Measurements from ENCODE around the gene SLC38A10. TPM values are rescaled to one million over a fixed set of nuclear protein-coding genes. Genes with fewer than 3 reads are reported as not detected.

The SLC38A10 gene
- total and polyA plus RNA-seq, 2 of the 13 experiments (the other 11 are each of a cell fraction or from before 2014, with no cell fraction given), result 23.4 to 55.8 TPM

DNA sequence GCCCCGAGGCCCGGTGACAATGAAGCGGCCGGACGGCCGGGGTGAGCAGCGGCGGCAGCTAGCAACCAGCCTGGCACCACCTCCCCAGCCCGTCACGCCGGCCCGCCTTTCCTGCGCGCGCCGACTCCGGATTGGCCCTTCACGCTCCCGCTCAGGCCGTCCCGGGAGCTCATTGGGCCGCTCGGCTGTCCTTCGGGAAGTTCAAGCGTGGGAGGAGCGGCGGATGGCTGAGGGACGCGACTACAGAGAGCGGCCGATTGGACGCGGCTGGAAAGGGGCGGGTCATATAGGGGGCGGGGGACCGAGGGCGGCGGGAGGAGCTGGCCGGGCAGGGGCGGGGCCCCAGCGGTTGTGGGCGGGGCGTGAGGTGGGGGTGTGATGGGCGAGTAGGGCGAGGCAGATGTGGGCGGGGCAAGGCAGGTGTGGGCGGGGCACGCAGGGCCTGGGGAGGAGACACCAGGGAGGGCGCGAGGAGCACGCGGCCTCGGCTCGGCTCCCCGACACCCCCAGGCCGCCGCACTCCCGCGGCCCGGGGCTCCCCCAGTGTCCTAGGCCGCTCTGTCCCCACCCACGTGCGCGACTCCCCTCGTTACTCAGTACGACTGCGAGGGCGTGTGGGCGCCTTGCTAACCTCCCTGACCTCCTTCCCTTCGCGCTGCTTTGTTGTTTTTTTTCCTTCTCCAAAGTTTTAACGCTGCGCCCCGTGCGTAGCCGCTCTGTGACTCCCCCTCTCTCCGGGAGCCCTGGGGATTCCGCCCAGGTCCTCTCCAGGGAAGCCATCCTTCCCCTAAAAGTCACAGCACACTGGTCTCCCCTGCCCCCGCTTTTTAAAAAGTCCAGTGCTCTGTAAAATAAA, 72.0 kb downstream of the SLC38A10 start, which contains the start of gene CEP131 (continued):
- TF ChIP-seq ZNF746 (CRISPR knock-in tag; IDR thresholded peaks at IDR 0.05) (0 out of 2 replicates have a peak, but pooled peaks have one; percentile 30), ZNF292 (CRISPR knock-in tag; IDR thresholded peaks at IDR 0.05; ENCODE audit: borderline replicate concordance, low read depth) (no peak), ZFP36L2 (CRISPR knock-in tag; IDR thresholded peaks at IDR 0.05) (no peak), NR2F1 (CRISPR knock-in tag; IDR thresholded peaks at IDR 0.05) (peak; percentile 29 to 64; a peak in 2 of 4 replicates), YEATS2 (CRISPR knock-in tag; IDR thresholded peaks at IDR 0.05; ENCODE audit: borderline replicate concordance) (peak; percentile 44; the same call in 1 of the 2 replicates), ZNF563 (CRISPR knock-in tag; IDR thresholded peaks at IDR 0.05) (peak; percentile 88; the same call in 1 of the 2 replicates), ZNF44 (CRISPR knock-in tag; IDR thresholded peaks at IDR 0.05) (peak; percentile 60; the same call in 1 of the 2 replicates), ELF3 (CRISPR knock-in tag; IDR thresholded peaks at IDR 0.05) (no peak), NBN (conservative IDR thresholded peaks at IDR 0.05) (no peak), HDAC6 (IDR thresholded peaks at IDR 0.05; ENCODE audit: low read depth, low read length) (no peak), ZNF30 (CRISPR knock-in tag; IDR thresholded peaks at IDR 0.05) (peak; percentile 10; the same call in 1 of the 2 replicates), ZNF224 (CRISPR knock-in tag; IDR thresholded peaks at IDR 0.05) (no peak), ZFX (CRISPR knock-in tag; IDR thresholded peaks at IDR 0.05; ENCODE audit: low read depth) (peak; percentile 95), ZNF143 (CRISPR knock-in tag; IDR thresholded peaks at IDR 0.05) (peak; percentile 49; the same call in 1 of the 2 replicates), ZFYVE20 (CRISPR knock-in tag; IDR thresholded peaks at IDR 0.05; ENCODE audit: borderline replicate concordance, low read depth) (no peak), ZNF549 (CRISPR knock-in tag; IDR thresholded peaks at IDR 0.05) (no peak), ZNF83 (CRISPR knock-in tag; IDR thresholded peaks at IDR 0.05; ENCODE audit: borderline replicate concordance) (no peak; the same call in 1 of the 2 replicates)
- TF ChIP-seq, protein P1, sequence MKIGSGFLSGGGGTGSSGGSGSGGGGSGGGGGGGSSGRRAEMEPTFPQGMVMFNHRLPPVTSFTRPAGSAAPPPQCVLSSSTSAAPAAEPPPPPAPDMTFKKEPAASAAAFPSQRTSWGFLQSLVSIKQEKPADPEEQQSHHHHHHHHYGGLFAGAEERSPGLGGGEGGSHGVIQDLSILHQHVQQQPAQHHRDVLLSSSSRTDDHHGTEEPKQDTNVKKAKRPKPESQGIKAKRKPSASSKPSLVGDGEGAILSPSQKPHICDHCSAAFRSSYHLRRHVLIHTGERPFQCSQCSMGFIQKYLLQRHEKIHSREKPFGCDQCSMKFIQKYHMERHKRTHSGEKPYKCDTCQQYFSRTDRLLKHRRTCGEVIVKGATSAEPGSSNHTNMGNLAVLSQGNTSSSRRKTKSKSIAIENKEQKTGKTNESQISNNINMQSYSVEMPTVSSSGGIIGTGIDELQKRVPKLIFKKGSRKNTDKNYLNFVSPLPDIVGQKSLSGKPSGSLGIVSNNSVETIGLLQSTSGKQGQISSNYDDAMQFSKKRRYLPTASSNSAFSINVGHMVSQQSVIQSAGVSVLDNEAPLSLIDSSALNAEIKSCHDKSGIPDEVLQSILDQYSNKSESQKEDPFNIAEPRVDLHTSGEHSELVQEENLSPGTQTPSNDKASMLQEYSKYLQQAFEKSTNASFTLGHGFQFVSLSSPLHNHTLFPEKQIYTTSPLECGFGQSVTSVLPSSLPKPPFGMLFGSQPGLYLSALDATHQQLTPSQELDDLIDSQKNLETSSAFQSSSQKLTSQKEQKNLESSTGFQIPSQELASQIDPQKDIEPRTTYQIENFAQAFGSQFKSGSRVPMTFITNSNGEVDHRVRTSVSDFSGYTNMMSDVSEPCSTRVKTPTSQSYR (CRISPR knock-in tag; IDR thresholded peaks at IDR 0.05; ENCODE audit: borderline replicate concordance), result peak; percentile 15; the same call in 1 of the 2 replicates
- TF ChIP-seq, protein P2, sequence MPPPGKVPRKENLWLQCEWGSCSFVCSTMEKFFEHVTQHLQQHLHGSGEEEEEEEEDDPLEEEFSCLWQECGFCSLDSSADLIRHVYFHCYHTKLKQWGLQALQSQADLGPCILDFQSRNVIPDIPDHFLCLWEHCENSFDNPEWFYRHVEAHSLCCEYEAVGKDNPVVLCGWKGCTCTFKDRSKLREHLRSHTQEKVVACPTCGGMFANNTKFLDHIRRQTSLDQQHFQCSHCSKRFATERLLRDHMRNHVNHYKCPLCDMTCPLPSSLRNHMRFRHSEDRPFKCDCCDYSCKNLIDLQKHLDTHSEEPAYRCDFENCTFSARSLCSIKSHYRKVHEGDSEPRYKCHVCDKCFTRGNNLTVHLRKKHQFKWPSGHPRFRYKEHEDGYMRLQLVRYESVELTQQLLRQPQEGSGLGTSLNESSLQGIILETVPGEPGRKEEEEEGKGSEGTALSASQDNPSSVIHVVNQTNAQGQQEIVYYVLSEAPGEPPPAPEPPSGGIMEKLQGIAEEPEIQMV (CRISPR knock-in tag; IDR thresholded peaks at IDR 0.05; ENCODE audit: low read depth), result no peak; the same call in 1 of the 2 replicates
- TF ChIP-seq, protein P3, sequence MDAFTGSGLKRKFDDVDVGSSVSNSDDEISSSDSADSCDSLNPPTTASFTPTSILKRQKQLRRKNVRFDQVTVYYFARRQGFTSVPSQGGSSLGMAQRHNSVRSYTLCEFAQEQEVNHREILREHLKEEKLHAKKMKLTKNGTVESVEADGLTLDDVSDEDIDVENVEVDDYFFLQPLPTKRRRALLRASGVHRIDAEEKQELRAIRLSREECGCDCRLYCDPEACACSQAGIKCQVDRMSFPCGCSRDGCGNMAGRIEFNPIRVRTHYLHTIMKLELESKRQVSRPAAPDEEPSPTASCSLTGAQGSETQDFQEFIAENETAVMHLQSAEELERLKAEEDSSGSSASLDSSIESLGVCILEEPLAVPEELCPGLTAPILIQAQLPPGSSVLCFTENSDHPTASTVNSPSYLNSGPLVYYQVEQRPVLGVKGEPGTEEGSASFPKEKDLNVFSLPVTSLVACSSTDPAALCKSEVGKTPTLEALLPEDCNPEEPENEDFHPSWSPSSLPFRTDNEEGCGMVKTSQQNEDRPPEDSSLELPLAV (CRISPR knock-in tag; conservative IDR thresholded peaks at IDR 0.05; ENCODE audit: low read depth), result no peak

Data from HepG2 (cell line).